Stimulated activated CD4-positive, alpha-beta T cell treated with anti-CD3 and anti-CD28 coated beads, Interleukin-1b, Interleukin-23, amount 100 ng/mL, for 4 hours (primary cell): ENCODE results near the gene REXO1.
"Not testable (repeated sequence)": the region's sequence is repeated elsewhere in the genome, so short reads cannot be mapped to it uniquely, and the experiment has no call there.

ENCODE experiments used
- DNase-seq, 2 donors: peaks; one replicate each; pipeline ENCODE4 v3.0.0-alpha.2; 2020; ENCODE audit warnings: low read depth in 2 of 2

REXO1 gene

DNA sequence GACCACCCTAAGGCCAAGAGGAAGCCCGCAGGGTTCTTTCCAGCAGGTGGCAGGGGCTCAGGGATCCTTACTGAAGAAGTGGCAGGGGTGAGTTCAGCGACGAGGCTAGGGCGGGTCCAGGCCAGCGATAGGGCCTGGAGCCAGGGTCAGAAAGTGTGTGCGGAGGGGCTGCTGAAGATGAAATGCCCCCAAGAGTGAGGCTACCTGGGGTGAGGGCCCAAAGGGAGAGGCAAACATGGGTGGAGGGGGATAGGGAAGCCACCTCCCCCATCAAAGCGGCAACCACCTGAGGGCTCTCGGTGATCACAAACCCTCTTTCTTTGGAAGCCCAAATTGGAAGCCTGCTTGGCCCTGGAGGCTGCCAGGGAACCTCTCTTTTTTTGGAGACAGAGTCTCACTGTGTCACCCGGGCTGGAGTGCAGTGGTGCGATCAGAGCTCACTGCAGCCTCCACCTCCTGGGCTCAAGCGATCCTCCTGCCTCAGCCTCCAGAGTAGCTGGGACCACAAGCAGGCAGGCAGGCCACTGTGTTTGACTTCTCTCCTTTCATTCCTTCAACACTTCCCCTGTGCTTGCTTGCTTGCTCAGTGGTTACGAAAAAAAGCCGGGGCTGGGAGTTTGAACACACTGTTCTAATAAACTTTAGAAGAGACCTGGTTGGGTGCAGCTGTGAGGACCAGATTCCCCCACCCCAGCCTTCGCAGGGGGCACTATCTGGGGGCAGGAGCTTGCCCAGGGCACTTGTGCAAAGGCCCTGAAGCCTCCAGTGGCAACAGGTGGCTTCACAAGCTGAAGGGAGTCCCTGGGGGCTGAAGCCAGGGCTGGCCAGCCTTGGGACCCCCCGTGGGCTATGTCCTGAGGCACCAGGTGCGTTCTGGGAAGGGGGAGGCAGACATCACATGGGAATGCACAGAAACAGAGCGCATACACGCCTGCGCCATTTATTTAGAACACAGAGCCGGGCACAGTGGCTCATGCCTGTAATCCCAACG lies 34.8 kb downstream of the REXO1 start:
- DNase-seq = no peak

DNA sequence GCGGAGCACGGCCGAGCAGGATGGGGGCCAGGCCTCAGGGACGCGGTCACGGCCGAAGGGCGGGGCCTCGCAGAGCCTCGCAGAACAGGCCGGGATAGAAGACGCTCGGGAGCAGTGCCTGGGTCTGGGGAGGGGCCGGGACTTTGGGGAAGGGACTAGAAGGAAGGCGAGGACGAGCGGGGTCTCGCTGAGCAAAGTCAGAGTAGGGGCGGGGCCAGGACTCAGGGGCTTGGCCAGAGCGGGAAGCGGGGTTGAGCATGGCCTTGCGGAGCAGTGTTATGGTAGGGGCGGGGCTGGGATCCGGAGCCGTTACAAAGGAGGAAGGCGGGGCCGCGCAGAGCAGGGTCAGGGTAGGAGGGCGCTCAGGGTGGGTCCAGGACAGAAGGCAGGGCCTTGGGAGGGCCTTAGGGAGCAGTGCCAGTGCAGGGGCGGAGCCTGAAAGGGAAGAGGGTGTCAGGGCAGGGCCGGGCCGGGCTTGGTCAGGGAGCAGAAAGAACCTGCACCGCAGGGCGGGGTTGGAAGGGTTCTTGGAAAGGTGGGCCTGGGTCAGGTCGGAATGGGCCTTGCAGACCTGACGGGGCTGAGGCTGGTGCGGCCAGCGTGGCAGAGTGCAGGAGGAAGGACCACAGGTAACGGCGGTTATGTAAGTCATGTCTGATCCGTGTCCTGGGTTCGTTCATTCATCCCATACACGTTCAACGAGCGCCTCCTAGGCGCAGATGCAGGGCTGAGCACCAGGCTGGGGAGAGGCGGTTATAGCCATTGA lies 35.7 kb downstream of the REXO1 start:
- peak; percentile 53 to 68 for DNase-seq

DNA sequence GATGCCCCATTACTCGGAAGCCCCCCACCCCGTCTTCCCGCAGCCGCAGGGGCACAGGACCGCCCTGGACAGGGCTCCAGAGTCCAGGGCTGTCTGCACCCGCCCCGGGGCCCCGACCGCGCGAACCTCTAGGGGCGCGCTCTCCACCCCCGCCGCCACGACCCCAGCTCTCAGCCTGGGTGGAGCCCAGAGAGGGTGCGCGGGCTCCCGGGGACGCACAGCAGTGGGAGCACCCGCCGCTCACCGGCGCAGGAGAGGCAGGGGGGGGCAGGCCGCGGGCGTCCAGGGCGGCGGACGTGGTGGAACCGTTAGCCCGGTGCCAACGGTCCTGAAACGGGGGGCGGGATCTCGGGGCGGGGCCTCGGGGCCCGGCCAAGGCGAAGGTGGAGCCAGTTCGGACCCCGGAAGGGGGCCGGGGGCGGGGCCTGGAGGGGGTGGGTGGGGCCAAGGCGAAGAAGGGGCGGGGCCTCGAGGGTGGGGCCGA lies 36.3 kb downstream of the REXO1 start, which contains the start of gene ATP8B3:
Gene ATP8B3, minus strand, starts transcription at position 335 of the 484 bp plus-strand sequence. CDS start 540 bp downstream, outside the sequence.
- DNase-seq = peak; percentile 47 to 66

DNA sequence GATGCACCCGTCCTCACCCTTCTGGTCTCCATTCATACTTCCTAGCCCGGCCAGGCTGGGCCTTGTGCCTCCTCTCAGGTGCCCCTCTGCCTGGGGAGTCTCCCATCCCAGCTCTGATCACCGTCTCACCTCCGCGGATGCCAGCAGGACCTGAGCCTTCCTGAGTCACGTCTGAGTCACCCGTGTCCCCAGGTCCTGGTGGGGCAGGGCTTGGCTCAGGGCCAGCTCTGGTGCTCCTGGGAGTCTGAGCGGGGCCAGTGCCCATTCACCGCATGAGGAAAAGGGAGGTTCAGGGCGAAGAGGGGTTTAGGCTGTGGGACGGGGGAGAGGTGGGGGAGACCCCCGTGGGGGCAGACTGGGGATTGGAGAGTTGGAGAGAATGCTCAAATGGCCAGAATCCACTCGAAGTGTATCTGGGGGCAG lies 36.8 kb downstream of the REXO1 start:
- peak; percentile 36 to 47 for DNase-seq

DNA sequence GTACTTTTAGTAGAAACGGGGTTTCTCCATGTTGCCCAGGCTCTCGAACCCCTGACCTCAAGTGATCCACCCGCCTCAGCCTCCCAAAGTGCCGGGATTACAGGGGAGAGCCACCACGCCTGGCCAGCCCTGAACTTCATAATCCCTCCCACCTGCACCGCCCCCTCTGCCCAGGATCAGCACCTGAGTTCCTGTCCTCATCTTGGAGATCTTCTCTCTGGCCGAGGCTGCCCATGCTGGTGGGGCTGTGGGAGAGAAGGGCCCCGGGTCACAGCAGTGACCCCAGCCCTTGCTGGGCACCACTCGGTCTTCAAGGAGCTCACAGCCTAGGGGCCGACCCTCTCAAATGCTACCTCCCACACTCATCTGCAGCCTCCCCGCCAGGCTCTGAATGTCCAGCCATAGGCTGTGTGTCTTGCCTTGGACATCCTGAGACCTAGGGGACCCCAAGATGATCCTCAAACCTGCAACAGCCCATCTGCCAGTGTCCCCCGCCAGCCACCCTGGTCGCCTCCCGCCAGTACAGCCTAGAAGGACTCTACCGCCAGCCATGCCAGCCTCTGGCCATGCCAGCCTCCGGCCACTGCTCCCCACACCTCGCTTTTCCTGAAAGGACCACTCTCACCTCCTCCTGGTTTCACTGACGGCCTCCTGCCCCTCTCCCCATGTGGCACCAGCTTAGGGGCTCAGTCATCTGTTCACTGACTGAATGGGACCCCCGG lies 37.7 kb downstream of the REXO1 start:
- no peak for DNase-seq

DNA sequence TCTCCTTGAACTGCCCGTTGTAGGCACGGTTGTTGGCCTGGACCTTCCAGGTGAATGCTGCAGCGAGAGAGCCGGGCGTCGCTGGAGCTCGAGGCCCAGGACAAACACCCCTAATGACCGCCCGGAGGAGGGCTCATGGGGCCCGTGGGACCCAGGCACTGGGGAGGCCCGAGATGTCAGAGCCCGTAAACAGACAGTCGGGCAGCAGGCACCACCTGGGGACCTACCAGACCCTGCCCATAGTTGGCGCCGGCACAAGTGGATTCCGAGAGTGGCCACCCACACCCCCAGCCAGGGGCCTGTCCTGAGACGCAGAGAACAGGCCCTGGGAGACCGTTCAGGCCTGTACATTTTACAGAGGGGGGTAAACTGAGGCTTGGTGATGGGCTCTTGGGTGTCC lies 38.6 kb downstream of the REXO1 start:
- no peak for DNase-seq

DNA sequence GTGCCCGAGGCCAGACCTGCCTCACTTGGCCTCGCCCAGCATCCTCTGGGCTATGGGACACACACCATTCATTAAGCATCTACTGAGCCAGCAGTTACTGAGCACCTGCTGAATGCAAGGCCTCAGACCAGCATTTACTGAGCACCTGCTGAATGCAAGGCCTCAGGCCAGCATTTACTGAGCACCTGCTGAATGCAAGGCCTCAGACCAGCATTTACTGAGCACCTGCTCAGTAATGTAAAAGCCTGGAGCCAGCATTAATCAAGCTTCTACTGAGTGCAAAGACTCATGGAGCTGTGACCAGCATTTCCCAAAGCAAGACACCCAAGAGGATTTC lies 39.9 kb downstream of the REXO1 start:
- no peak for DNase-seq

DNA sequence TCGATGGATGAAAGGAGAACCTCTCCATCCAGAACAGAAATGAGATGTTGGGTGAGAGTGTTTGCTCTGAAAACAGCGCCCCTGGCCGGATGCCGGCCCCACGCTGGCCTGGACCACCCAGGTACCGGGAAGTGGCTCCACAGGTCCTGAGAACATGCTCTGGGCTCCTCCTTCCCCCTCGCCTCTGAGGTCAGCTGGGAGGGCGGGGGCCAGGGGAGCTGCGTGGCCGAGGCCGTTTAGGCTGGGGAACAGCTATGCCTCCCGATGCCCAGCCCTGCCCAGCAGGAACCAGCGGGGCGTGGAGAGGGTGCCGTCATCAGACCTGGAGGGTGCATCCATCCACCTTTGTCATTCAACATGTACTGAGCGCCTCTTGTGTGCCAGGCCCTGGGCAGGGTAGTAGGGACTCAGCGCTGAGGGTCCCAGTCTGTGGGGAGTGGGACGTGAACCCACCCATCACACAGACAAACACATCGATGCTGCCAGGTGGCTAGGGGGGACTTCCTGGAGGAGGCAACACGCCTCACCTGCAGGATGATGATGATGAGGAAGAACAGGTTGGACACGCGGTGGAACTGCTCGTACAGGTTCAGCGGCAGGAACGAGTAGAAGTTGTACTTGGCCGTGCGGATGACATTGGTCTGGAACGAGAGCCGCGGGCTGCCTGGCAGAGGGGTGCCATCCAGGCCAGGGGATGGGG lies 40.4 kb downstream of the REXO1 start:
- DNase-seq = no peak

DNA sequence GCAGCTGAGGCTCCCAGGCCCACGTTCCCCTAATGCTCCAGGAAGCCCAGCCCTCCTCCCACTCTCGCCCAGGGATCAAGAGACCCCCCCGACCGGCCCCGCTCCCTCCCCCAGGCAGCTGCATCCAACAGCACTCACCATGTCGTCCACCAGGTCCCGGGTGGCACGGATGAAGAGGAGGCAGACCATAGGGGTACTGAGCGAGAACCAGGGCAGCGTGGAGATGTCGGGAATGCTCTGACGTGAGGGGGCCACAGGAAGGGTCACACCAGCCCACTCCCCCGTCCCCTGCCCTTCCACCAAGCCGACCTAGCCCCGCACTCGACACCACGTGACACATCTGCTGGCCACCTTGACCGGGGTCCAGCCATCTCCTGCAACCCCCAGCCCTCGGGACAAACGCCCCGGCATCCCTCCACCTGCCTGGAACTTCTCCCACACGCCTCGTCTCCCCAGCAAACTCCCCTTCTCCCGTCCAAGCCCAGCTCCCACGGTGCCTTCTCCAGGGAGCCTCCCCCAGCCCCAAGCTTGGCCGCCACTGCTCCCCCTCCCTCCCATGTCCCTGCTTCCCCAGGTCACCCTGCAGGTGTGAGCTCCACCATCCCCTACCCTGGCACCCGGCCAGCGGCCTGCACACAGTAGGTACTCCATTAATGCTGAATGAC lies 41.1 kb downstream of the REXO1 start:
- no peak for DNase-seq

DNA sequence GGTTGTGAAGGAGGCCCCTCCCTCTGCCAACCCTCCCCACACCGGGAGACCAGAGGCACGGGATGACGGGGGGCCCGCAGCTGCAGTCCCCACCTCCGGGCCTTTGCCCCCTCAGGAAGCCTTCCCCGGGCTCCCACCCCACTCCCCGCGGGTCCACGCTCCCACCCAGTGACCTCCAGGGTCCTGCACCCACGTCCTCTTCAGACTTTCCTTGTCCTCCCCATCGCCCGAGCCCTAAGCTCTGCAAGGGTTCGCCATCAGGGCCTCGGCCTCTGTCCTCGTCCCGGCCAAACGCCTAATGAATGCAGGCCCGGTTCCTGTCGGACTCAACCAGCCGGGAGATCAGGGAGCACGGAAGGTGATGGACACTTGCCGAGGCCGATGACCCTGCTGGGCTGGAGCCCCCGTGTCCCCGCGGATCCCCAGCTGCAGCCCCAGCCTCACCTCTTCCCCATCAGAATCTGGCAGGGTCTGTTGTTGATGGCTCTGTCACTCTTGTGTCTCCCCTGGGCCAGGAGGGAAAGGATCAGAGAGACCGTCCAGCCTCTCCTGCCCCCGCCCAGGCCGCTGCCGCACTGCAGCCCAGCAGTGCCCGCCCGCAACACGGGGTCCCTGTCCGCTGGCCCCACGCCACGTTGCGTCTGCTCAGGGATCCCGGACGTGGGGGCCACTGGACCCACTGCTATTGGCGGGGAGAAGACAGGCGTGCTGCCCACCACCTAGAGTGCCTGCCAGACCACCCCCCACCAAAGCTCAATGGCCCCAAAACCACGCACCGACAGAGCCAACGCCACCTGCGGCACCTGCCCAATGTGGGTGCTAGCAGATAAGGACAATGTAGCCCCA lies 41.9 kb downstream of the REXO1 start:
- DNase-seq = no peak

DNA sequence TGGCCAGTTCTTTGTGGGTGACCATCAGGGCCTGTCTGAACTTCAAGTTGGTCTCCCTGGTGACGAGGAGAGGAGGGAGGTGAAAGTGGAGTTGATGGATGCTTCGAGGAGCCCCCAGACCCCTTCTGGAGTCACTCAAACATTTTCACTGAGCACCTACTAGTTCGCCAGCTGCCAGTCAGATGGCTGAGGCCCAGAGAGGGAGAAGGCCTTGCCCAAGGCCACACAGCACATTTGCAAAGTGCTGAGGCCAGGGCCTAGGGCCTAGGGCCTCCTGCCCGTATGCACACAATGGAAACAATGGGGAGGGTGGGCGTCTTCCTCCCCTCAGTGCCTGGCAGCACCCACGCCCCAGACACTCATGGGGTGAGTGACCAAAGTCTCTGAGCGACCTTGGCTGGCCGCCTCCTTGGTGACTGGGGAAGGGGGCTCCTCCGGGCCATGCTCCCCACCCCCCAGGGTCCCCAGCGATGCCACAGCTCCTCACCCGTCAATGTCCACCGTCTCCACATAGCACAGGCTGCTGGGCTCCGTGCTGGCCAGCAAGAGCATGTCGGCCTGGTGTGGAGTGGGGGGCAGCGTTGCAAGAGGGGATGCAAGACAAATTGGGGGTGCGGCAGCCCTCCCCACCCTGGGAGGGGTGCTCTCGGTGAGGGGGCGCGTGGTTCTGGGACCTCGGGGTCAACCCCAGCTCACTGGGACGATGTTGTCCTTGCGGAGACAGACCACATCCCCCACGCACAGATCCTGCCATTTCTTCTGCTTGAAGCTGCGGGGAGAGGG lies 42.7 kb downstream of the REXO1 start:
- no peak for DNase-seq

DNA sequence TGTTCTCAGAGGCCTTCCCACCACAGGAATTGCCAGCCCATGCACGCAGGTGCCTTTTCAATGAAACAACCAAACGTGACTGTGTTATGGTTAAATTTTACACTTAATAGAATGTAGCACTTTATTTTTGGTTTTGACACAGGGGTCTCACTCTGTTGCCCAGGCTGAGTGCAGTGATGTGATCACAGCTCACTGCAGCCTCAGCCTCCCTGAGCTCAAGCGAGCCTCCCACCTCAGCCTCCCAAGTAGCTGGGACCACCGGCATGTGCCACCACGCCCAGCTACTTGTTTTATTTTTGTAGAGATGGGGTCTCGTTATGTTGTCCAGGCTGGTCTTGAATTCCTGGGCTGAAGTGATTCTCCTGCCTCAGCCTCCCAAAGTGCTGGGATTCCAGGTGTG lies 43.4 kb downstream of the REXO1 start:
- DNase-seq = no peak

DNA sequence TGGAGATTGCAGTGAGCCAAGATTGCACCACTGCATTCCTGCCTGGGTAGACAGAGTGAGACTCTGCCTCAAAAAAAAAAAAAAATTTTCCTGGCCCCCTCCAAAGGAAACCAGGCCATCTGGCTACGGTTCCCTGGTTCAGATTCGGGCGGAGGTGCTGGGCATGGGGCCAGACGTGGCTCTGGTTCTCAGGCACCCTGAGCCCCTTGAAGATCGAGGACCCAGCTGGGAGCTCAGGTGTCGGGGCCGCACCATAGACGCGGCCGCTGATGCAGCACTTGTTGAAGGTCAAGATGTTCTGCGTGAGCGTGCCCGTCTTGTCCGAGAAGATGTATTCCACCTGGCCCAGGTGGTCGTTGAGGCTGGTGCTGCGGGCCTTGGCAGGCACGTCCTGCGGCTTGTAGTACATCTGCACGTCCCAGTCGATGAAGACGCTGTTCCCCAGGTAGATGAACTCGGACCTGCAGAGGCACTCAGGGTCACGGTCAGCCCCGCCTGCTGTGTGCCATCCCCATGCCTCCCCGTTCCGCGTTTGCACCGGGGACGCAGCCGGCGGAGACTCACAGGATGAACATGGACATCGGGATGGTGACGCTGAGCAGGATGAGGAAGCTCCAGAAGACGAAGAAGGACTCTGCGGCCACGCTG lies 48.5 kb downstream of the REXO1 start:
- DNase-seq = no peak

DNA sequence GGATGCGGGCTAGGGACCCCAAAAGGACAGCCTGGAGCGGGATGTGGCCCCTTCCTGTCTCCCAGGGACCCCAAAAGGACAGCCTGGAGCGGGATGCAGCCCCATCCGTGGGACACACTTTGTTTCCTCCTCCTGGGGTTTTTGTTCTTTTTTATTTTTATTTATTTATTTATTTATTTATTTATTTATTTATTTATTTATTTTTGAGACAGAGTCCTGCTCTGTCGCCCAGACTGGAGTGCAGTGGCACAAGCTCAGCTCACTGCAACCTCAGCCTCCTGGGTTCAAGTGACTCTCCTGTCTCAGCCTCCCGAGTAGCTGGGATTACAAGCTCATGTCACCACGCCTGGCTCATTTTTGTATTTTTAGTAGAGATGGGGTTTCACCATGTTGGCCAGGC lies 51.0 kb downstream of the REXO1 start:
- DNase-seq = not testable (repeated sequence)

DNA sequence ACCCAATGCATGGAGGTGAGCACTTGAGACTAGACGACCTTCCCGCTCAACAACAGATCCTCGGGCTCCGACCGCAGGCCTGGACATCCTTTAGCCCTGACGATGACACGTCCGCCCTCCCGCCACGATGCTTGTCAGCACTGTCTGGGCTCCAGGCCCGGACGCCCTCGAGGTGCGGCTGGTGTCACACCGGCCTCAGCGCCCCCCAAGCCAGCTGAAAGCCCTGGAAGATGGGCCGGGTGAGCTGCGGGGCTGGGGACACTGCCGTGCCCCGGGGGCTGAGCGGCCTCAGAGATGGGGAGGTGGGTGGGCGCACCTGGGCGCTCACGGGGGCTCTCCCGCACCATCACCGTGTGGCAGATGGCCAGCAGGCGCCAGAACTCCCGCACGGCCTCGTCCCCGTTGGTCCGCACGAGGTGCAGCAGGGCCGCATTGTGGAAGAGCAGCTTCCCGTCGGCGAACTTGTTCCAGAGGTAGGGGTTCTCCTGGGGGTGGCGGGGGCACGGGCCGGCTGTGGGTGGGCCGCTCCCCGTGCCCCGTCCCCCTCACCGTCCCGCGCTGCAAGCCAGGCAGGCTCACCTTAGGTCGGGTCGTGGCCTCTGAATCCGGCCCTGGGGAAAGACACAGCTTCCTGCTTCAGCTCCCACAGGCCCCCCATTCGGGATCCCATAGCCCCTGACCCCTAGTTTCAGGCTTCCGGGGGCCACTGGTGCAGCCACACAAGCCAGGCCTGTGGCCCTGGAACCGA lies 51.7 kb downstream of the REXO1 start:
- DNase-seq = no peak

DNA sequence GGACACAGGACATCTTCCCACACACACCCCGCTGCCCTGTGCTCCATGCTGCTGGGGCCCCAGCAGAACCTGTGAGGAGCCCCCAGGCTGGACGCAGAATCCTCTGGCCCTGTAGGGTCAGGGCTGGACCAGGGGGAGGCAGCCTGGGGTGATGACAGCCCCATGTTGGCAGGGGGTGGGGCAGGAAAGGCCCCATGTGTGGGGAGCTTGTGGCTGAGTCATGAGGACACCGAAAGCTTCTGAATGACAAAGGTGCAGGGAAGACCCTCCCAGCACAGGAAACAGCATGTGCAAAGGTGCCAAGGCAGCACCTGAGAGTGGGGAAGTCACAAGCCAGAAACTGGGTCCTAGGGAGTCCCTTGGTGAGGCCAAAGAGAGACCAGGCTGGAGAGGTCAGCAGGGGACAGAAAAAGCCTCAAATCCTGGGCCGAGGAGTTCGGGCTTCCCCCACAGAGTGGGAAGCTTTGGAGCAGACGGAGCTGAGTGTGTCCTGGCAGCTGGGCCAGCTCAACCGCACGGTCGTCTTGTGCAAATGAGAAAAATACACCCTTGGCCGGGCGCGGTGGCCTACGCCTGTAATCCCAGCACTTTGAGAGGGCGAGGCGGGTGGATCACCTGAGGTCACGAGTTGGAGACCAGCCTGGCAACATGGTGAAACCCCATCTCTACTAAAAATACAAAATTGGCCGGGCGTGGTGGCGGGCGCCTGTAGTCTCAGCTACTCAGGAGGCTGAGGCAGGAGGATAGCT lies 53.7 kb downstream of the REXO1 start:
- no peak for DNase-seq

DNA sequence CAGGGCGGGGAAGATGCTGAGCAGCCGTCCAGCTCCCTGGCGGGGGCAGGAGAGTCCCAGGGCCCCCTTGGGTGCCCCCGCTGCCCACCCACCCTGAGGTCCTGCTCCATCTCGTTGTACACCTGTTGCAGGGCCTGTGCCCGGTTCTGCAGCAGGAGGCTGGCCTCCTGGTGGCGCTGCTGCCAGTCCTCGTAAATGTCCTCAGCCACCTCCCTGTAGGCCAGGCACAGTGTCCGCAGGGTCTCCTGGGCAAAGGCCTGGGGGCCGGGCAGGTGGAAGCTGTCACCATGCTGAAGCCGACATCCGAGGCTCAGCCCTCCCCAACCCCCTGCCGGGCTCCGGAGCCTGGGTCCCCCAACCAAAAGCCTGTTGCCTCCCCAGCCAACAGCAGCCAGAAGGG lies 56.4 kb downstream of the REXO1 start:
- DNase-seq = no peak
